GM10248 (cell line): ENCODE data around the gene SRXN1.
"Not testable (repeated sequence)": the region's sequence is repeated elsewhere in the genome, so short reads cannot be mapped to it uniquely, and the experiment has no call there.

Experiments
- CTCF ChIA-PET: fragments of 300-600 bp; sonication (Branson Sonifier 250); formaldehyde crosslinking; extraction: SDS; loops from one replicate; lab custom pipeline; 2021; ENCODE audit warnings: antibody characterized with exemption; lab: Yijun Ruan, JAX
- POLR2A ChIA-PET: fragments of 350-650 bp; sonication (Branson Sonifier 250); formaldehyde crosslinking; extraction: SDS; loops from one replicate; lab custom pipeline; 2020; ENCODE audit warnings: antibody characterized with exemption; lab: Yijun Ruan, JAX
- DNase-seq: peaks from one replicate; pipeline ENCODE4 v3.0.0; 2012; ENCODE audit errors: extremely low spot score
- CTCF ChIP-seq: IDR thresholded peaks from 2 replicates; pipeline ENCODE4 v1.5.1; 2012; ENCODE audit warnings: mild to moderate bottlenecking, low read depth; ENCODE audit errors: extremely low read depth, missing control alignments, control extremely low read depth

Gene SRXN1

GRCh38 chr20:645318-646106 is 7.5 kb downstream of the SRXN1 start:
- DNase-seq = peak; percentile 89
- POLR2A ChIA-PET = interaction anchor here (0.6 kb wide), 1 partner anchor 83 kb away, joined by 3 read pairs; no protein-coding TSS in a partner anchor
- peak; percentile 97 for TF ChIP-seq CTCF
- CTCF ChIA-PET = interaction anchor here (0.7 to 6.6 kb wide), 48 partner anchors 8 to 380 kb away, joined by 3 to 138 read pairs (median 6); partner anchors contain the start of gene CSNK2A1

DNA sequence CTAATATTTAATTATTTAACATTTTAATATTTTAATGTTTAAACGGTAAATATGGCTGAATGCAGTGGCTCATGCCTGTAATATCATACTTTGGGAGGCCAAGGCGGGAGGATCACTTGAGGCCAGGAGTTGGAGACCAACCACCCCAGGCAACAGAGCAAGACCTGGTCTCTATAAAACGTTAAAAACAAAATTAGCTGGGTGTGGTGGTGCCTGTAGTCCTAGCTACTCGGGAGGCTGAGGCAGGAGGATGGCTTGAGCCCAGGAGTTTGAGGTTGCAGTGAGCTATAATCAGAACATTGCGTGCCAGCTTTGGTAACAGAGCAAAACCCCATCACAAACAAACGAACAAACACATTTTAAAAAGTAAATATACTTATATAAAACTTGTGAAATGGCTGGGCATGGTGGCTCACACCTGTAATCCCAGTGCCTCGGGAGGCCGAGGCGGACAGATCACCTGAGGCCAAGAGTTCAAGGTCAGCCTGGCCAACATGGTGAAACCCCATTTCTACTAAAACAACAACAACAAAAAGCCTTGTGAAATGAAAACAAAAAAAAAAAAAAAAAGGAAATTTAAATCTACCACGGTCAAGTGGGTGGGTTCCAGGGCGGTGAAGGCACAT is 8.2 kb downstream of the SRXN1 start:
- CTCF ChIA-PET = interaction anchor here (0.7 to 6.6 kb wide), 45 partner anchors 7 to 379 kb away, joined by 3 to 138 read pairs (median 6); partner anchors contain the start of gene CSNK2A1
- POLR2A ChIA-PET = interaction anchor here (0.6 kb wide), 1 partner anchor 82 kb away, joined by 3 read pairs; no protein-coding TSS in a partner anchor
- DNase-seq = no peak
- TF ChIP-seq CTCF = no peak

DNA sequence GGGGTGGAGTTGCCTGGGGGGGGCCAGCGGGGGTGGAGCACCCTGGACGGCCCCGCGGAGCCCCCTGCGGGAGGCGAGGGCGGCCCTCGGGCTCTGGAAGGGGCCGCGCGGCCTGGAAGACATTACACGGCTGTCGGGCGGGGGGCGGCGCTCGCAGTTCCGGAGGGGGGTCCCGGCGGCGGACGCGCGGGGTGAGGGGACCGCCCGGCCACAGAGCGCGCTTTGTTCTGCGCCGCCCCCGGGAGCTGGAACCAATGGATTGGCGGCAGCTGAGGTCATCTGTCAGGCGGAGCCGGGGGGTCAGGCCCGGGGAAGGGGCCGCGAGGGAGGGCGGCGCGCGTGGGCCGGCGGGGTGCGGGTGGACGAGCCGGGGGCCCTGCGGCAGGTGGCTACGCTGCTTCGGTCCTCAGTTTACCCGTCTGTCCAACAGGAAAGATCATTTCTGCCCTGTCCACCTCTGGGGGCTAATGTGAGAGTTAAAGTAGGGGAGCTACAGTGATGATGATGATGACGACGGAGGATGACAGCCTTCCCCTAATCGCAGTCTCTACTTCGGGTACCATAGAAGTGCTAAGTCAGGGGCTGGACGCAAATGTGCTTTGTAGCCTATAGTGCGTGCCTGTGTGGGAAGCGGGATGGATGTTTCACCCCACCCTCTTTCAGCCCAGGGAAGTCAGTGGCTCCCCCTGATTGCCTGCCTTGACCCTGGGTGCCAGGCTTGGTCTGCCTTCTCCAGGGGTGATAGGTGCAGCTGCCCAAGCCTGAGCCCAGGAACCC is 10.4 kb downstream of the SRXN1 start:
- TF ChIP-seq CTCF = no peak
- no peak for DNase-seq
- CTCF ChIA-PET = interaction anchor here (6.6 kb wide), 1 partner anchor 79 kb away, joined by 138 read pairs; no protein-coding TSS in a partner anchor
- POLR2A ChIA-PET = no interaction called here

DNA sequence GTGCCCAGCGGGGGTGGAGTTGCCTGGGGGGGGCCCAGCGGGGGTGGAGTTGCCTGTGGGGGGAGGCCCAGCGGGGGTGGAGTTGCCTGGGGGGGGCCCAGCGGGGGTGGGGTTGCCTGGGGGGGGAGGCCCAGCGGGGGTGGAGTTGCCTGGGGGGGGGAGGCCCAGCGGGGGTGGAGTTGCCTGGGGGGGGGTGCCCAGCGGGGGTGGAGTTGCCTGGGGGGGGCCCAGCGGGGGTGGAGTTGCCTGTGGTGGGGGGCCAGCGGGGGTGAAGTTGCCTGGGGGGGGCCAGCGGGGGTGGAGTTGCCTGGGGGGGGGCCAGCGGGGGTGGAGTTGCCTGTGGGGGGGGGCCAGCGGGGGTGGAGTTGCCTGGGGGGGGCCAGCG is 11.0 kb downstream of the SRXN1 start:
- DNase-seq, POLR2A ChIA-PET: not testable (repeated sequence)
- CTCF ChIA-PET = interaction anchor here (1.7 kb wide), 1 partner anchor 79 kb away, joined by 7 read pairs; no protein-coding TSS in a partner anchor

- TF ChIP-seq CTCF = no peak
- ChIA-PET POLR2A (no interaction called here), CTCF (interaction anchor here (1.0 to 2.2 kb wide), 4 partner anchors 12 to 79 kb away, joined by 3 to 10 read pairs (median 5); no protein-coding TSS in a partner anchor)
- DNase-seq = no peak
Measured at GRCh38 chr20:641516-641875, 11.5 kb downstream of the SRXN1 start.

- CTCF ChIA-PET = interaction anchor here (1.0 to 2.2 kb wide), 7 partner anchors 11 to 286 kb away, joined by 3 to 10 read pairs (median 3); no protein-coding TSS in a partner anchor
- no peak for DNase-seq
- TF ChIP-seq CTCF = no peak
- POLR2A ChIA-PET = no interaction called here
Measured at GRCh38 chr20:640674-641515, 12.1 kb downstream of the SRXN1 start.
